Measurements from ENCODE around the gene MOSMO. TPM values are rescaled to one million over a fixed set of nuclear protein-coding genes. Genes with fewer than 3 reads are reported as not detected.
A peak's percentile ranks its signal among the peaks of the same experiment; 100 is the strongest.

Gene MOSMO
- total and polyA plus RNA-seq, 10 of the 15 experiments (the other 5 are each of a cell fraction or from before 2014, with no cell fraction given), result 1.7 to 26.7 (median 12.2) TPM

DNA sequence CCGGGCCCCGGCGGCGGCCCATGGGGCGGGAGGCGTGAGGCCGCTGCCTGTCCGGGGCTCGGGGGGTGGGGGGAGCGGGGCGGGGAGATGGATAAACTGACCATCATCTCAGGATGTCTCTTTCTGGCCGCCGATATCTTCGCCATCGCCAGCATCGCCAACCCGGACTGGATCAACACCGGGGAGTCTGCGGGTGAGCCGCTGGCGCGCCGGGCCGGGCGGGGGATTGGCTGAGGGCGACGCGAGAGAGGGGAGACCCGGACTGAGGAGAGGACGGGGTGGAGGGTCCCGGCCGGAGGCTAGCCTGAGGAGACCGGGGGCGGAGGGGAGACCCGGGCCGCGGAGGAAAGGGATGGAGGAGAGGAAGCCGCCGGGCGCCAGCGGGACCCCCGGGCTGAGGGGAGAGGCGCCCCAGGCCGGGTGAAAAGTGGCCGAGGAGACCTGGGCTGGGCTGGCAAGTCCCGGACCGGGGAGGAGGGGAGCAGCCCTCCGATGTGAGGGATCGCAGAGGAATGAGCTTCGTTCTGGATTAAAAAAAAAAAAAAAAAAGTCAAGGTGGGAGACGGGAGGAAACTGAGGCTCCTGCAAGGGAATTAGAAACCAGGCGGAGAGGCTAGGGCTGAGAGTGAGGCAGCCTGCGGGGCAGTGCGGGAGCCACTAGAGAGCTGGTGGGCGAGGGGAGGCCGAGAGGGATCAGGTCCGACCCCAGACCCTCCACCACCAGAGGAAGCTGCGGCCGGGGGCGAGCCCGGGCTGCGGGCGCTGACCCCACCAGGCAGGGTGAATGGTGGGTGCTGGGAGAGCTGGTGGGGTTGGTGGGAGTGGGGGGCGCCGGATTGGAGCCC, 526 bp downstream of the MOSMO start:
- ChIA-PET RAD21 (ENCODE audit: unreplicated experiment) (interaction anchor here (0.8 to 22.7 kb wide), 15 partner anchors 8 to 363 kb away, joined by 3 to 466 read pairs (median 4); partner anchors contain the start of gene PDZD9), CTCF (interaction anchor here (0.6 to 20.1 kb wide), 10 partner anchors 9 to 366 kb away, joined by 3 to 686 read pairs (median 9); no protein-coding TSS in a partner anchor), SMC1A (ENCODE audit: uncharacterized antibody, unreplicated experiment) (interaction anchor here (0.9 to 25.5 kb wide), 13 partner anchors 8 to 180 kb away, joined by 3 to 567 read pairs (median 6); no protein-coding TSS in a partner anchor), POLR2A (interaction anchor here (0.6 to 3.6 kb wide), 17 partner anchors 8 to 1272 kb away, joined by 3 to 33 read pairs (median 4); no protein-coding TSS in a partner anchor)
- intact Hi-C loops (cut with micrococcal nuclease; ENCODE audit: unreplicated experiment), result no loop called here
- H3K4me1 ChIP-seq (ENCODE audit: control insufficient read depth, insufficient read depth, low read length), result peaks cover 22% of the 10 kb centered on the region
- 2% methylated on average over 35 of the region's 65 CpGs for WGBS (ENCODE audit: insufficient coverage, insufficient replicate concordance, low lambda C conversion rate, missing lambda C conversion rate)
- FAIRE-seq (no peak), ATAC-seq (peak; percentile 27), DNase-seq (ENCODE audit: low read depth, low spot score) (no peak)
- peak overlapping the region; percentile 81 for H3K9ac ChIP-seq (ENCODE audit: control insufficient read depth, insufficient read depth, low read length)
- TSS peak; percentile 34 for BruUV-seq (replicated peaks)
- H3K27ac ChIP-seq (ENCODE audit: control insufficient read depth, insufficient read depth), result peak overlapping the region; percentile 33; the same call in 1 of the 2 replicates
- 0 out of 2 replicates have a peak, but pooled peaks have one; percentile 51 for TF ChIP-seq HDGF (IDR thresholded peaks at IDR 0.05)
- TF ChIP-seq, protein P1, sequence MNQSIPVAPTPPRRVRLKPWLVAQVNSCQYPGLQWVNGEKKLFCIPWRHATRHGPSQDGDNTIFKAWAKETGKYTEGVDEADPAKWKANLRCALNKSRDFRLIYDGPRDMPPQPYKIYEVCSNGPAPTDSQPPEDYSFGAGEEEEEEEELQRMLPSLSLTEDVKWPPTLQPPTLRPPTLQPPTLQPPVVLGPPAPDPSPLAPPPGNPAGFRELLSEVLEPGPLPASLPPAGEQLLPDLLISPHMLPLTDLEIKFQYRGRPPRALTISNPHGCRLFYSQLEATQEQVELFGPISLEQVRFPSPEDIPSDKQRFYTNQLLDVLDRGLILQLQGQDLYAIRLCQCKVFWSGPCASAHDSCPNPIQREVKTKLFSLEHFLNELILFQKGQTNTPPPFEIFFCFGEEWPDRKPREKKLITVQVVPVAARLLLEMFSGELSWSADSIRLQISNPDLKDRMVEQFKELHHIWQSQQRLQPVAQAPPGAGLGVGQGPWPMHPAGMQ (IDR thresholded peaks at IDR 0.05; ENCODE audit: borderline replicate concordance), result no peak
- TF ChIP-seq, protein P2, sequence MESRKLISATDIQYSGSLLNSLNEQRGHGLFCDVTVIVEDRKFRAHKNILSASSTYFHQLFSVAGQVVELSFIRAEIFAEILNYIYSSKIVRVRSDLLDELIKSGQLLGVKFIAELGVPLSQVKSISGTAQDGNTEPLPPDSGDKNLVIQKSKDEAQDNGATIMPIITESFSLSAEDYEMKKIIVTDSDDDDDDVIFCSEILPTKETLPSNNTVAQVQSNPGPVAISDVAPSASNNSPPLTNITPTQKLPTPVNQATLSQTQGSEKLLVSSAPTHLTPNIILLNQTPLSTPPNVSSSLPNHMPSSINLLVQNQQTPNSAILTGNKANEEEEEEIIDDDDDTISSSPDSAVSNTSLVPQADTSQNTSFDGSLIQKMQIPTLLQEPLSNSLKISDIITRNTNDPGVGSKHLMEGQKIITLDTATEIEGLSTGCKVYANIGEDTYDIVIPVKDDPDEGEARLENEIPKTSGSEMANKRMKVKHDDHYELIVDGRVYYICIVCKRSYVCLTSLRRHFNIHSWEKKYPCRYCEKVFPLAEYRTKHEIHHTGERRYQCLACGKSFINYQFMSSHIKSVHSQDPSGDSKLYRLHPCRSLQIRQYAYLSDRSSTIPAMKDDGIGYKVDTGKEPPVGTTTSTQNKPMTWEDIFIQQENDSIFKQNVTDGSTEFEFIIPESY (IDR thresholded peaks at IDR 0.05), result no peak
- no peak for TF ChIP-seq RAD21 (IDR thresholded peaks at IDR 0.05; ENCODE audit: insufficient read depth, low read depth, low read length)
- TF ChIP-seq TARDBP (IDR thresholded peaks at IDR 0.05; ENCODE audit: borderline replicate concordance), result no peak
- 0 out of 2 replicates have a peak, but pooled peaks have one; percentile 3 for TF ChIP-seq GATAD2B (conservative IDR thresholded peaks at IDR 0.05; ENCODE audit: low read depth)
- peaks cover 18% of the 10 kb centered on the region for H3K79me2 ChIP-seq (ENCODE audit: control insufficient read depth, insufficient read depth, low read length)
- H3K4me3 ChIP-seq, result peak overlapping the region; percentile 98
- in situ Hi-C loops (cut with MboI), result no loop called here
- H3K4me2 ChIP-seq (ENCODE audit: control insufficient read depth, insufficient read depth), result peak overlapping the region; percentile 80
- H3K36me3 ChIP-seq (ENCODE audit: control insufficient read depth in 2 of 2, insufficient read depth in 2 of 2, low read length in 1 of 2), result no peaks in the 10 kb centered on the region
- no peaks in the 10 kb centered on the region for H3K9me3 ChIP-seq (replicated peaks; ENCODE audit: control insufficient read depth, insufficient read depth, low read length)
- H2AFZ ChIP-seq (ENCODE audit: control insufficient read depth, low read depth, low read length), result peak overlapping the region; percentile 45
- H4K20me1 ChIP-seq (ENCODE audit: control insufficient read depth, insufficient read depth), result no peaks in the 10 kb centered on the region
- no peaks in the 10 kb centered on the region for H3K27me3 ChIP-seq (replicated peaks in 1 of 2; ENCODE audit: control insufficient read depth in 2 of 2, insufficient read depth in 2 of 2, low read length in 1 of 2)
